Tibial artery (tissue), 4 donors: ENCODE measurements around the gene GPR176.

Experiments used
- DNase-seq, 2 donors: peaks; one replicate each; pipeline ENCODE4 v3.0.0-alpha.2; 2019
- H3K27ac ChIP-seq, 2 donors: fragments of 200-600 bp; sonication (generic) in 1 of 2; 1 replicate in 1 of 2; 2 replicates in 1 of 2; pipeline ENCODE4 v1.5.1; 2018 to 2019; ENCODE audit warnings: mild to moderate bottlenecking in 1 of 2
- H3K27me3 ChIP-seq, 2 donors: fragments of 200-600 bp; sonication (generic) in 1 of 2; one replicate each; pipeline versions ENCODE4 v1.5.1 to v1.6.0; 2016 to 2019
- H3K36me3 ChIP-seq, 3 donors: fragments of 200-600 bp; sonication (generic) in 2 of 3; one replicate each; pipeline ENCODE4 v1.5.1; 2016 to 2019; ENCODE audit warnings: mild to moderate bottlenecking in 2 of 3
- H3K4me1 ChIP-seq, 4 donors: fragments of 200-600 bp; sonication (generic) in 2 of 4; 1 replicate in 3 of 4; 2 replicates in 1 of 4; pipeline ENCODE4 v1.5.1; 2016 to 2019
- H3K4me3 ChIP-seq, 2 donors: fragments of 200-600 bp; sonication (generic) in 1 of 2; 1 replicate in 1 of 2; 2 replicates in 1 of 2; pipeline ENCODE4 v1.5.1; 2018 to 2019; ENCODE audit warnings: mild to moderate bottlenecking in 2 of 2
- H3K9me3 ChIP-seq, 3 donors: fragments of 200-600 bp; sonication (generic) in 1 of 3; one replicate each; pipeline ENCODE4 v1.5.1; 2016 to 2019
- CTCF ChIP-seq, 2 experiments: fragments of 200-600 bp in 1 of 2; fragments of 450-650 bp in 1 of 2; IDR thresholded peaks; one replicate each; pipeline ENCODE4 v1.5.1; 2017 to 2019; ENCODE audit warnings: antibody characterized with exemption in 2 of 2, mild to moderate bottlenecking in 1 of 2, moderate library complexity in 1 of 2
- intact Hi-C: fragments of 100-400 bp; cut with DNase I; formaldehyde crosslinking; loops from one replicate; pipeline ENCODE4 v1.15.0; 2023; ENCODE audit warnings: low total_unique reads

The GPR176 gene

GRCh38 chr15:39860871-39861270 is 59.2 kb downstream of the GPR176 start:
- Histone ChIP-seq H3K27me3 (no peaks in the 10 kb centered on the region), H3K36me3 (no peaks in the 10 kb centered on the region), H3K9me3 (no peaks in the 10 kb centered on the region), H3K27ac (no peak overlapping the region), H3K4me3 (no peak overlapping the region), H3K4me1 (no peaks in the 10 kb centered on the region)
- no peak for TF ChIP-seq CTCF (IDR thresholded peaks at IDR 0.05)
- no peak for DNase-seq
- intact Hi-C loops: no loop called here

GRCh38 chr15:39860200-39860599 is 59.9 kb downstream of the GPR176 start:
- Histone ChIP-seq H3K36me3 (no peaks in the 10 kb centered on the region), H3K27me3 (no peaks in the 10 kb centered on the region), H3K27ac (no peak overlapping the region), H3K9me3 (no peaks in the 10 kb centered on the region), H3K4me3 (no peak overlapping the region), H3K4me1 (no peaks in the 10 kb centered on the region)
- intact Hi-C loops: no loop called here
- no peak for DNase-seq
- no peak for TF ChIP-seq CTCF (IDR thresholded peaks at IDR 0.05)

- no peak overlapping the region for H3K27ac ChIP-seq
- no peaks in the 10 kb centered on the region for H3K9me3 ChIP-seq
- intact Hi-C loops: no loop called here
- no peaks in the 10 kb centered on the region for H3K27me3 ChIP-seq
- DNase-seq: no peak
- no peaks in the 10 kb centered on the region for H3K4me1 ChIP-seq
- no peak overlapping the region for H3K4me3 ChIP-seq
- TF ChIP-seq CTCF (IDR thresholded peaks at IDR 0.05): no peak
- no peaks in the 10 kb centered on the region for H3K36me3 ChIP-seq
Measured at GRCh38 chr15:39859636-39860035, 60.4 kb downstream of the GPR176 start.

GRCh38 chr15:39857132-39857531 is 62.9 kb downstream of the GPR176 start:
- H3K36me3 ChIP-seq: no peaks in the 10 kb centered on the region
- no peak for DNase-seq
- no peak overlapping the region for H3K27ac ChIP-seq
- H3K27me3 ChIP-seq: no peaks in the 10 kb centered on the region
- no peaks in the 10 kb centered on the region for H3K9me3 ChIP-seq
- intact Hi-C loops: no loop called here
- no peak for TF ChIP-seq CTCF (IDR thresholded peaks at IDR 0.05)
- no peak overlapping the region for H3K4me3 ChIP-seq
- no peaks in the 10 kb centered on the region for H3K4me1 ChIP-seq

GRCh38 chr15:39856357-39856756 is 63.7 kb downstream of the GPR176 start:
- no peaks in the 10 kb centered on the region for H3K36me3 ChIP-seq
- no peaks in the 10 kb centered on the region for H3K9me3 ChIP-seq
- no peaks in the 10 kb centered on the region for H3K4me1 ChIP-seq
- intact Hi-C loops: no loop called here
- no peak for DNase-seq
- H3K4me3 ChIP-seq: no peak overlapping the region
- TF ChIP-seq CTCF (IDR thresholded peaks at IDR 0.05): no peak
- no peaks in the 10 kb centered on the region for H3K27me3 ChIP-seq
- no peak overlapping the region for H3K27ac ChIP-seq

GRCh38 chr15:39855400-39855799 is 64.7 kb downstream of the GPR176 start:
- no peak for TF ChIP-seq CTCF (IDR thresholded peaks at IDR 0.05)
- intact Hi-C loops: no loop called here
- no peaks in the 10 kb centered on the region for H3K36me3 ChIP-seq

More at GRCh38 chr15:39855400-39855799, 64.7 kb downstream of the GPR176 start:
- DNase-seq: peak in 1 of 2 donors; percentile 24
- Histone ChIP-seq H3K27me3 (no peaks in the 10 kb centered on the region), H3K27ac (no peak overlapping the region), H3K4me3 (no peak overlapping the region), H3K9me3 (no peaks in the 10 kb centered on the region), H3K4me1 (no peaks in the 10 kb centered on the region)
